NB4 (cell line): ENCODE results near the gene SLX4.

ENCODE experiments used
- DNase-seq: peaks from one replicate; pipeline ENCODE4 v3.0.0; 2010; ENCODE audit warnings: low read depth
- H3K4me3 ChIP-seq: one replicate; pipeline ENCODE4 v1.5.1; 2011; ENCODE audit warnings: mild to moderate bottlenecking, low read depth, low read length, moderate library complexity
- CTCF ChIP-seq: IDR thresholded peaks from one replicate; pipeline ENCODE4 v1.5.1; 2012; ENCODE audit warnings: low read depth, low read length
- MYC ChIP-seq: IDR thresholded peaks from 2 replicates; pipeline ENCODE4 v1.6.1; 2011; ENCODE audit warnings: low read depth, low read length
- POLR2A ChIP-seq: IDR thresholded peaks from 2 replicates; pipeline ENCODE4 v1.6.1; 2011; ENCODE audit warnings: mild to moderate bottlenecking; ENCODE audit not compliant: insufficient read length; ENCODE audit errors: extremely low read depth
- TF ChIP-seq, protein P1 (sequence below): IDR thresholded peaks from 2 replicates; pipeline ENCODE4 v1.6.1; 2011; ENCODE audit warnings: low read depth, low read length

The SLX4 gene

DNA sequence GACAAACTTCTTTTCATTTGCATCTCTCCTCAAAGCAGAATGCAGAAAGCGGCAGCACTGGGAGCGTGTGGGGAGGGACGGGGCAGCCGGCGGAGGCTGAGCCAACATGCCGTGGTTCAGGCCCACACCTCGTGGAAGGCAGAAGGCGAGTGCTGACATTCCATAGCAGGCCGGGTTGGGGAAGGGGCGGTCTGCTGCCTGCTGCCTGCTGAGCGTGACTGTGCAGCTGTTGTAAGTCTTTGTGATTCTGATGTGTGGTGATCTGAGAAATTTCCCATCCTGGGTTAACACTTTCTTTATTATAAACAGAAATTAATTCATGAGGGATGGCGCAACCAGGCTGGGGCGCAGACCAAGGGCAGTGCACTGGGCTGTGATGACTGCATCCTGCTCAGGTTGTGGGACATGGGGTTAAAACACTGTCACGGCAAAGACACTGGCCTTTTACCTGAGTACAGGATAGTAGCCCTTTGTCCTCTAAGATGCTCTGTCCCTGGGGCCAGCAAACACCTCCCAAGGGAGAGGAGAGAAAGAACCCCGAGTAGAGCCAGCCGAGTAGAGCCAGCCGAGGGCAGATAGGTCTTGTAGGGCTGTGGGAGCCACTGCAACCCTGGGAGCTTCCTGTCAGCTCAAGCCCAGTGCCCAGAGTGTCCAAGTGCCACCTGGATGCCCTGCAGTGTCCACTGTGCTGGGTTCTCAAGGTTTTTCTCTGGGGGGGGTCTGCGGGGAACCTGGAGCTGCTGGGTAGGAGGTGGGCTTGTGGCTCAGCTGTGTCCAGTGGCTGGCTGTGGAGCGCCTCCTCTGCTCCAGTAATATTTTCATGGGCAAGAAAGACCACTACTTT is 34.3 kb upstream of the SLX4 start:
- H3K4me3 ChIP-seq: no peak overlapping the region
- TF ChIP-seq, protein P1, sequence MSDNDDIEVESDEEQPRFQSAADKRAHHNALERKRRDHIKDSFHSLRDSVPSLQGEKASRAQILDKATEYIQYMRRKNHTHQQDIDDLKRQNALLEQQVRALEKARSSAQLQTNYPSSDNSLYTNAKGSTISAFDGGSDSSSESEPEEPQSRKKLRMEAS: no peak
- TF ChIP-seq MYC (no peak), POLR2A (no peak), CTCF (no peak)
- DNase-seq: no peak

- H3K4me3 ChIP-seq: no peak overlapping the region
- TF ChIP-seq MYC: no peak
- TF ChIP-seq, protein P1: no peak
- TF ChIP-seq POLR2A: no peak
- TF ChIP-seq CTCF: no peak
- no peak for DNase-seq
Observed at GRCh38 chr16:3645108-3645503, 33.7 kb upstream of the SLX4 start.

- no peak for DNase-seq
- TF ChIP-seq, protein P1: no peak
- no peak for TF ChIP-seq POLR2A
- no peak for TF ChIP-seq CTCF
- TF ChIP-seq MYC: no peak
- H3K4me3 ChIP-seq: no peak overlapping the region
Observed at GRCh38 chr16:3643095-3643730, 31.8 kb upstream of the SLX4 start.

DNA sequence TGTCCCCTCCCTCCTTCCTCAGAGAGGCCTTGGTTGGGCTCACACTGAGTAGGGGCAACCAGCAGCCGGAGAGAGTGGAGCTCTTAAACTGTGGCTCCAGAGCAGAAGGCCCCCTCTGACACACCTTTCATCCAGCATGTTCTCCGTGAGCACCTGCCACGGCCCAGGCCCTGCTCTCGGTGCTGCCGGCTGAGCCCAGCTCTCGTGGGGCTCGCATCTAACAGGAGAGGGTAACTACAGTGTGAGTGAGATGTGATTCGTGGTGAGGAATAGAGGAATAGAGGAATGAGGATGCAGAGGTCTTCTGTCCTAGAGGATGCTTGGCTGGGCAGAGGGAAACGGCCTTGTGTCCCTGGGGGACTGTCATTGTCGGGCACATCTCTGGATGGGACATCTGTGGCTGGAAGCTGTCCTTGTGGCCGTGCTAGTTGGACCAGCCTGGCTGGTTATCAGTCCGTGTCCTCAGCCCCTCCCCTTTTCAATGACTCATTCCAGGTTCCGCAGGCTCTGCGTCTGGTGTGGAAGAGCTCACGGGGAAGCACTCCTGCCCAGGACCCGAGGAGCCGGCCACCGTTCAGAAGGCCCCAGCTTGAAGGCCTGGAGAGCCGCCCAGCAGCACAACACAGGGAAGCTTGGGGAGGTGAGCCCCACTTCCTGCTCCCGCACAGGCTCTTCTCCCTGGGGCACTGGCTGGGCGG is 31.1 kb upstream of the SLX4 start:
- H3K4me3 ChIP-seq: no peak overlapping the region

More for the DNA sequence above, 31.1 kb upstream of the SLX4 start:
- DNase-seq: no peak
- TF ChIP-seq MYC (no peak), CTCF (no peak), POLR2A (no peak)
- TF ChIP-seq, protein P1: no peak
